ENCODE data around the gene CEMP1. TPM values are rescaled to one million over a fixed set of nuclear protein-coding genes. Genes with fewer than 3 reads are reported as not detected.

CEMP1 gene
- total RNA-seq, 3 donors from 2014 or later = 2.3 to 2.6 TPM; not detected in 1

GRCh38 chr16:2516391-2517240 is 14.6 kb downstream of the CEMP1 start:
- Histone ChIP-seq H3K4me1 (peaks cover 29 to 49% of the 10 kb centered on the region in 2 donors), H3K9me3 (no peaks in the 10 kb centered on the region), H3K4me3 (peak overlapping the region; percentile 49 to 96 (median 90)), H3K27ac (peak overlapping the region; percentile 98 to 99), H3K36me3 (no peaks in the 10 kb centered on the region), H3K27me3 (no peaks in the 10 kb centered on the region)
- TF ChIP-seq POLR2AphosphoS5 (IDR thresholded peaks at IDR 0.05) (no peak), POLR2A (IDR thresholded peaks at IDR 0.05) (no peak)
- intact Hi-C loops (cut with DNase I; ENCODE audit: low total_unique reads) = no loop called here
- DNase-seq (ENCODE audit: low spot score in 2 of 2) = no peak

- intact Hi-C loops (cut with DNase I; ENCODE audit: low total_unique reads) = no loop called here
- Histone ChIP-seq H3K9me3 (no peaks in the 10 kb centered on the region), H3K36me3 (no peaks in the 10 kb centered on the region), H3K27ac (peak overlapping the region; percentile 98 to 99), H3K27me3 (no peaks in the 10 kb centered on the region), H3K4me1 (peaks cover 24 to 49% of the 10 kb centered on the region in 2 donors), H3K4me3 (peak overlapping the region; percentile 90 to 96 (median 93))
- no peak for DNase-seq (ENCODE audit: low spot score in 2 of 2)
- TF ChIP-seq CTCF (IDR thresholded peaks at IDR 0.05) (no peak), POLR2A (IDR thresholded peaks at IDR 0.05) (no peak), POLR2AphosphoS5 (IDR thresholded peaks at IDR 0.05) (no peak)
Observed at GRCh38 chr16:2515180-2515851, 15.9 kb downstream of the CEMP1 start.

GRCh38 chr16:2514333-2515179 is 16.7 kb downstream of the CEMP1 start:
- H3K4me3 ChIP-seq = peak overlapping the region; percentile 90 to 96 (median 93)
- peak overlapping the region; percentile 98 to 99 for H3K27ac ChIP-seq
- peak in 1 of 2 donors; percentile 64 for DNase-seq (ENCODE audit: low spot score in 2 of 2)
- H3K4me1 ChIP-seq = peaks cover 21 to 46% of the 10 kb centered on the region in 2 donors
- no peaks in the 10 kb centered on the region for H3K36me3 ChIP-seq
- no peaks in the 10 kb centered on the region for H3K27me3 ChIP-seq
- TF ChIP-seq POLR2A (IDR thresholded peaks at IDR 0.05) = no peak
- TF ChIP-seq POLR2AphosphoS5 (IDR thresholded peaks at IDR 0.05) = peak in 1 of 3 donors; percentile 11
- intact Hi-C loops (cut with DNase I; ENCODE audit: low total_unique reads) = no loop called here
- no peaks in the 10 kb centered on the region for H3K9me3 ChIP-seq

- H3K36me3 ChIP-seq = no peaks in the 10 kb centered on the region
- H3K27me3 ChIP-seq = no peaks in the 10 kb centered on the region
- peak within 1 kb of the TSS; percentile 90 to 96 (median 93) for H3K4me3 ChIP-seq
- peaks cover 12 to 37% of the 10 kb centered on the region in 2 donors for H3K4me1 ChIP-seq
- TF ChIP-seq POLR2AphosphoS5 (IDR thresholded peaks at IDR 0.05) (peak; percentile 90 to 96 (median 95)), POLR2A (IDR thresholded peaks at IDR 0.05) (peak; percentile 92), CTCF (IDR thresholded peaks at IDR 0.05) (no peak)
- DNase-seq (ENCODE audit: low spot score in 2 of 2) = peak; percentile 89 to 94
- H3K27ac ChIP-seq = peak within 1 kb of the TSS; percentile 98 to 99
- intact Hi-C loops (cut with DNase I; ENCODE audit: low total_unique reads) = no loop called here
- H3K9me3 ChIP-seq = no peaks in the 10 kb centered on the region
Observed at GRCh38 chr16:2513405-2514332, 17.5 kb downstream of the CEMP1 start, which contains the start of gene ATP6V0C. TSS of gene ATP6V0C (plus strand) at chr16:2513952. CDS start at chr16:2514104, 152 bp downstream.

GRCh38 chr16:2512735-2513404 is 18.3 kb downstream of the CEMP1 start:
- Histone ChIP-seq H3K27ac (peak overlapping the region; percentile 98 to 99), H3K4me3 (peak overlapping the region; percentile 90 to 96 (median 93)), H3K27me3 (no peaks in the 10 kb centered on the region), H3K36me3 (no peaks in the 10 kb centered on the region), H3K9me3 (no peaks in the 10 kb centered on the region), H3K4me1 (peaks cover 6 to 31% of the 10 kb centered on the region in 2 donors)
- DNase-seq (ENCODE audit: low spot score in 2 of 2) = no peak
- no peak for TF ChIP-seq CTCF (IDR thresholded peaks at IDR 0.05)
- TF ChIP-seq POLR2A (IDR thresholded peaks at IDR 0.05) = no peak
- intact Hi-C loops (cut with DNase I; ENCODE audit: low total_unique reads) = no loop called here
